ENCODE results near the gene DPYD.

The DPYD gene

GRCh38 chr1:97451944-97452343, 468.9 kb downstream of the DPYD start:
- TF ChIP-seq CTCF (IDR thresholded peaks at IDR 0.05; ENCODE audit: extremely low read depth, insufficient read depth, missing control alignments) = no peak
- DNase-seq (ENCODE audit: low spot score) = no peak
- in situ Hi-C loops (cut with MboI; ENCODE audit: low pct_unique_long_range_greater_than_20kb, low sequenced_read_pairs, unreplicated experiment) = no loop called here

GRCh38 chr1:97451046-97451826, 469.6 kb downstream of the DPYD start:
- no peak for DNase-seq (ENCODE audit: low spot score)
- in situ Hi-C loops (cut with MboI; ENCODE audit: low pct_unique_long_range_greater_than_20kb, low sequenced_read_pairs, unreplicated experiment) = no loop called here
- no peak for TF ChIP-seq CTCF (IDR thresholded peaks at IDR 0.05; ENCODE audit: extremely low read depth, insufficient read depth, missing control alignments)

GRCh38 chr1:97441966-97442365, 478.9 kb downstream of the DPYD start:
- in situ Hi-C loops (cut with MboI; ENCODE audit: low pct_unique_long_range_greater_than_20kb, low sequenced_read_pairs, unreplicated experiment) = no loop called here

GRCh38 chr1:97433824-97434177, 487.0 kb downstream of the DPYD start:
- no peak for DNase-seq (ENCODE audit: low spot score)
- in situ Hi-C loops (cut with MboI; ENCODE audit: low pct_unique_long_range_greater_than_20kb, low sequenced_read_pairs, unreplicated experiment) = no loop called here
- no peak for TF ChIP-seq CTCF (IDR thresholded peaks at IDR 0.05; ENCODE audit: extremely low read depth, insufficient read depth, missing control alignments)

More at GRCh38 chr1:97441966-97442365, 478.9 kb downstream of the DPYD start:
- no peak for TF ChIP-seq CTCF (IDR thresholded peaks at IDR 0.05; ENCODE audit: extremely low read depth, insufficient read depth, missing control alignments)
- no peak for DNase-seq (ENCODE audit: low spot score)

GRCh38 chr1:97433094-97433823, 487.6 kb downstream of the DPYD start:
- no peak for DNase-seq (ENCODE audit: low spot score)
- TF ChIP-seq CTCF (IDR thresholded peaks at IDR 0.05; ENCODE audit: extremely low read depth, insufficient read depth, missing control alignments) = no peak
- in situ Hi-C loops (cut with MboI; ENCODE audit: low pct_unique_long_range_greater_than_20kb, low sequenced_read_pairs, unreplicated experiment) = no loop called here

- TF ChIP-seq CTCF (IDR thresholded peaks at IDR 0.05; ENCODE audit: extremely low read depth, insufficient read depth, missing control alignments) = no peak
- in situ Hi-C loops (cut with MboI; ENCODE audit: low pct_unique_long_range_greater_than_20kb, low sequenced_read_pairs, unreplicated experiment) = no loop called here
- no peak for DNase-seq (ENCODE audit: low spot score)
These were observed 493.5 kb downstream of the DPYD start for GRCh38 chr1:97427371-97427770.

All from GM13977 (cell line).